BJ (cell line): Measurements from ENCODE around the gene CADM2. TPM values are rescaled to one million over a fixed set of nuclear protein-coding genes. Genes with fewer than 3 reads are reported as not detected.

Source experiments
- CTCF ChIA-PET: fragments of 350-600 bp; formaldehyde crosslinking; extraction: SDS; loops from one replicate; lab custom pipeline; 2021; ENCODE audit warnings: antibody characterized with exemption, inconsistent platforms; lab: Yijun Ruan, JAX
- POLR2A ChIA-PET: fragments of 300-600 bp; sonication (Branson Sonifier 250); formaldehyde crosslinking; extraction: SDS; loops from one replicate; lab custom pipeline; 2021; ENCODE audit warnings: antibody characterized with exemption; lab: Charles Lee
- DNase-seq: peaks from one replicate; pipeline ENCODE4 v3.0.0-alpha.2; 2011; ENCODE audit warnings: low read depth
- H3K27me3 ChIP-seq: 2 replicates; pipeline ENCODE4 v1.6.0; 2011; ENCODE audit warnings: low read length; ENCODE audit not compliant: control insufficient read depth, insufficient read depth
- H3K36me3 ChIP-seq: 2 replicates; pipeline ENCODE4 v1.5.1; 2011; ENCODE audit warnings: low read length; ENCODE audit not compliant: control insufficient read depth, insufficient read depth
- H3K4me3 ChIP-seq: 2 replicates; pipeline ENCODE4 v1.5.1; 2011; ENCODE audit warnings: low read depth, mild to moderate bottlenecking, control low read depth, low read length
- polyA plus RNA-seq: library from polyadenylated mRNA; depleted of rRNA; stranded (reverse); fragments of >200 nt; gene quantifications from 2 replicates; pipeline ENCODE4 v1.2.3, GENCODE V29; 2011
- TF ChIP-seq, protein P1 (sequence below): IDR thresholded peaks from 2 replicates; pipeline ENCODE4 v1.5.1; 2011; ENCODE audit warnings: low read depth, mild to moderate bottlenecking, control low read depth, inconsistent platforms, low read length, moderate library complexity; ENCODE audit not compliant: insufficient read depth

The CADM2 gene
- polyA plus RNA-seq, 1 experiment, result not detected

DNA sequence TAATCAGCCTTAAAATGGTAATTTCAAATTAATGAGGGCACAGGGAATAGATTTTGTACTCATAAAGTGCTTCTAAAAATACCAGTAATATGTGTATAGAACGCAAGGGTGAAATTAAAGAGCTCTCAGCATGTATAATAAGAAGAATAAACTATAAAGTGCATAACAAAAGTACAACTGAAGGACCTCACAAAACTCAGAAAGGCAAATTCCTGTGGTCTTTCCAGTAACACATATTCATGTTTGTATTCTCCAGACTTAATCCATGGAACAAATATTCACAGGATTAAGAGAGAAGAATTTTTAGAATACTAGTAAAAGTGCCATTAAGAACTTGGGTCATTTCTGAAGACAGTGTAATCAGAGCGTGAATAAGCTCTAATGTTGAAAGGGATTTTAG is 646.3 kb downstream of the CADM2 start:
- no peaks in the 10 kb centered on the region for H3K27me3 ChIP-seq
- DNase-seq, result no peak
- no peak overlapping the region for H3K4me3 ChIP-seq
- POLR2A ChIA-PET, result no interaction called here
- TF ChIP-seq, protein P1, sequence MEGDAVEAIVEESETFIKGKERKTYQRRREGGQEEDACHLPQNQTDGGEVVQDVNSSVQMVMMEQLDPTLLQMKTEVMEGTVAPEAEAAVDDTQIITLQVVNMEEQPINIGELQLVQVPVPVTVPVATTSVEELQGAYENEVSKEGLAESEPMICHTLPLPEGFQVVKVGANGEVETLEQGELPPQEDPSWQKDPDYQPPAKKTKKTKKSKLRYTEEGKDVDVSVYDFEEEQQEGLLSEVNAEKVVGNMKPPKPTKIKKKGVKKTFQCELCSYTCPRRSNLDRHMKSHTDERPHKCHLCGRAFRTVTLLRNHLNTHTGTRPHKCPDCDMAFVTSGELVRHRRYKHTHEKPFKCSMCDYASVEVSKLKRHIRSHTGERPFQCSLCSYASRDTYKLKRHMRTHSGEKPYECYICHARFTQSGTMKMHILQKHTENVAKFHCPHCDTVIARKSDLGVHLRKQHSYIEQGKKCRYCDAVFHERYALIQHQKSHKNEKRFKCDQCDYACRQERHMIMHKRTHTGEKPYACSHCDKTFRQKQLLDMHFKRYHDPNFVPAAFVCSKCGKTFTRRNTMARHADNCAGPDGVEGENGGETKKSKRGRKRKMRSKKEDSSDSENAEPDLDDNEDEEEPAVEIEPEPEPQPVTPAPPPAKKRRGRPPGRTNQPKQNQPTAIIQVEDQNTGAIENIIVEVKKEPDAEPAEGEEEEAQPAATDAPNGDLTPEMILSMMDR, result no peak
- CTCF ChIA-PET, result interaction anchor here (0.6 kb wide), 1 partner anchor 606 kb away, joined by 4 read pairs; no protein-coding TSS in a partner anchor
- H3K36me3 ChIP-seq, result no peaks in the 10 kb centered on the region

DNA sequence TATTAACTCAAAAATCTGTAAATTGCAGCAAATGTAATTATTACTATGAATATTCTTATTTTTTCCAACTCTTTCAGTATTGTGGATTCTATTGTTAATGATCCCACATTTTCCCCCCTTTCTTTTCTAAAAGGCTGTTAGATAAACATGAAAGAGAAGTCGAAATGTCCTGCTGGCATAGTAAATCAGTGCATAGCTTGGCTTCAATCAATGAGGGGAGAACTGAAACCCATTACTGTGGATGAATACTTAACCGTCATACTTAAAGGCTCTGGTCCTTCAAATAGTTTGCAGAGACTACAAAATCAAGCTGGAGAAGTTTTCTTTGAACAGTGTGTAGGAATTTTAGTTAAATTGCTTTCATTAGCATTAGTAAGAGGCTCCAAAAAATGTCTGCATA is 667.9 kb downstream of the CADM2 start:
- no peak overlapping the region for H3K4me3 ChIP-seq
- H3K36me3 ChIP-seq, result no peaks in the 10 kb centered on the region
- no peaks in the 10 kb centered on the region for H3K27me3 ChIP-seq
- TF ChIP-seq, protein P1, result no peak
- no peak for DNase-seq
- POLR2A ChIA-PET, result no interaction called here
- CTCF ChIA-PET, result no interaction called here

DNA sequence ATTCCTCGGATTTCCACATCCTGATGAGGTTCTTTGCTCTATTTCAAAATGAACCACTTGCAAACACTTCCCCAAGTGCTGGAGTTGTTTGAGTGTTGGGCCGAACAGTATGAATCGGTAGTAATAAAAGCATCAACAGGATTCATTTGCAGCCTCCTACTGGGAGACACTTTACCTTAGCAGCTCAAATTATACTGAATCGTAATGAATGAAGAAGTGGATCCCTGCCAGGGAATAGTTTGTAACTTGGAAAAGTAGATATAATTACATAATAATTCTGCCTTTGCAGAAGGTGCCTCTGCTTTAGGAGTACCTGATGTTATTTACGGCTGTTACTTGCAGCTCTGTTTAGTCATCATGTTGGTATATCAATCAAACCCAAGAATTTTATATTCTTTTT is 669.1 kb downstream of the CADM2 start:
- CTCF ChIA-PET, result no interaction called here
- H3K27me3 ChIP-seq, result no peaks in the 10 kb centered on the region

DNA sequence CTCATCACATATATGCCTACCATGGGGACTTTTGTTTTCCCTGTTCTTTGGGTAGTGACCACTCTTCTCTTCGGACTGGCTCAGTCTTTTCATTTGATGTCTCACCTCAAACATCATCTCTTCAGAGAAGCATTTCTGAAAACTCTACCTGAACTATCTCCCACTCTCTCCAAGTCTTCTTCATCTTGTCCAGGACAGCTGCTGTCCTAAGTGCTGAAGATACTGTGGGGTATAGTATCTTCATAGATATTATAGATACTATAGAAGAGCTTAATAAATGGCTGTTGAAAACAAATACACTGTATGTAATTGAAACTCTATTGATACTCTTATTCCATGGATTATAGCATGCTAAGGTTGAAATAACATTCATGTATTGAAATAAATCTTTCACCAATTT is 672.3 kb downstream of the CADM2 start:
- Histone ChIP-seq H3K4me3 (no peak overlapping the region), H3K36me3 (no peaks in the 10 kb centered on the region), H3K27me3 (no peaks in the 10 kb centered on the region)
- TF ChIP-seq, protein P1, result no peak
- ChIA-PET POLR2A (no interaction called here), CTCF (no interaction called here)
- no peak for DNase-seq

More for the DNA sequence above, 669.1 kb downstream of the CADM2 start:
- Histone ChIP-seq H3K4me3 (no peak overlapping the region), H3K36me3 (no peaks in the 10 kb centered on the region)
- TF ChIP-seq, protein P1, result no peak
- DNase-seq, result no peak
- POLR2A ChIA-PET, result no interaction called here

DNA sequence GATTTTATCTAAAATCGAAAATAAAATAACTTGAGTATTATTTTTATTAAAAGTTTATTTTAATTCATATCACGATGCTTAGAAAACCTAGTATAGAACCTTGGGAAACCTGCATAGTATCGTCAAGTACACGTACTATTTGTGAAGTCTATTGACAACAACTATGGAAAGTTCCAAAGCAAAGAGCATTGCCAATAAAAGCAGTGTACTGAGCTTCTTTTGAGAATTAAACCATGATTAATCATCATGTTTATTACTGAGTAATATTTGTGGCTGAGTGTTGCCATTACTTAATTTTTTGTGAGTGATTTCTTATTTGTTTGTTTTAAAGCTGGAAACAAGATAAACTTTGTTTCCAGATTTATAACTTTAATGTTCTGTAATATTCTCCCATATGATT is 674.1 kb downstream of the CADM2 start:
- TF ChIP-seq, protein P1, result no peak
- ChIA-PET CTCF (no interaction called here), POLR2A (no interaction called here)

More for the DNA sequence above, 674.1 kb downstream of the CADM2 start:
- no peak for DNase-seq
- Histone ChIP-seq H3K4me3 (no peak overlapping the region), H3K27me3 (no peaks in the 10 kb centered on the region), H3K36me3 (no peaks in the 10 kb centered on the region)
